KOPT-K1 (cell line): ENCODE measurements around the gene ANKK1.

Experiments
- H3K27ac ChIP-seq: fragments of 200-600 bp; sonication (generic); 2 replicates; pipeline ENCODE4 v1.5.1; 2016; ENCODE audit warnings: antibody characterized with exemption, mild to moderate bottlenecking, low read depth, low read length; ENCODE audit not compliant: poor library complexity, severe bottlenecking
- H3K36me3 ChIP-seq: fragments of 200-600 bp; sonication (generic); 2 replicates; pipeline ENCODE4 v1.5.1; 2017; ENCODE audit warnings: antibody characterized with exemption, mild to moderate bottlenecking, low read length, moderate library complexity; ENCODE audit not compliant: insufficient read depth
- H3K9me3 ChIP-seq: fragments of 200-600 bp; sonication (generic); 2 replicates; pipeline ENCODE4 v1.5.1; 2017; ENCODE audit warnings: antibody characterized with exemption, low read length, mild to moderate bottlenecking; ENCODE audit not compliant: insufficient read depth, poor library complexity, severe bottlenecking

Gene ANKK1

DNA sequence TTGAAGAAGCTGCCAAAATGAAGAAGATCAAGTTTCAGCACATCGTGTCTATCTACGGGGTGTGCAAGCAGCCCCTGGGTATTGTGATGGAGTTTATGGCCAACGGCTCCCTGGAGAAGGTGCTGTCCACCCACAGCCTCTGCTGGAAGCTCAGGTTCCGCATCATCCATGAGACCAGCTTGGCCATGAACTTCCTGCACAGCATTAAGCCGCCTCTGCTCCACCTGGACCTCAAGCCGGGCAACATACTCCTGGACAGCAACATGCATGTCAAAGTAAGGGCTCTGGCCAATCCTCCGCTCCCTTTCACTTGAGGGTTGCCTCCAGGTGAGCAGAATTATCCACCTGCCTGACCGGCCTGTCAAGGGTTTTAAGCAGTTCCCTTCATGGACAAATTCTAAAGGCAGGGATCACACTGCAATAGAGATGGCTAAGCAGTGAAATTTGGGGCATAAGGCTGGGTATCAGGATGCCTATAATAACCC, 6.0 kb downstream of the ANKK1 start:
- Histone ChIP-seq H3K27ac (no peak overlapping the region), H3K9me3 (no peaks in the 10 kb centered on the region), H3K36me3 (no peaks in the 10 kb centered on the region)

DNA sequence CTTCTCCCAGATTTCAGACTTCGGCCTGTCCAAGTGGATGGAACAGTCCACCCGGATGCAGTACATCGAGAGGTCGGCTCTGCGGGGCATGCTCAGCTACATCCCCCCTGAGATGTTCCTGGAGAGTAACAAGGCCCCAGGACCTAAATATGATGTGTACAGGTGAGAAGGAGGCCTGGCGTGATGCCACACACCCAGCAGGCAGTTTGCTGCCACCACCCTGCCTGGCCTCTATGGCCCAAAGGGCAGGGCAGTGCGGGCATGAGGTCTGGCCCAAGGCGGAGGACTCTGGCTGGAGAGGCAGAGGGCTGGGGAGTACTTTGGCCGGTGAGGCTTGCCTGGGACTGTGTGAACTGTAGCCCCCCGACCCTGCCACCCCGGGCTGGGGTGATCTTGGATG, 7.3 kb downstream of the ANKK1 start:
- H3K9me3 ChIP-seq, result no peaks in the 10 kb centered on the region
- no peaks in the 10 kb centered on the region for H3K36me3 ChIP-seq
- H3K27ac ChIP-seq, result no peak overlapping the region

DNA sequence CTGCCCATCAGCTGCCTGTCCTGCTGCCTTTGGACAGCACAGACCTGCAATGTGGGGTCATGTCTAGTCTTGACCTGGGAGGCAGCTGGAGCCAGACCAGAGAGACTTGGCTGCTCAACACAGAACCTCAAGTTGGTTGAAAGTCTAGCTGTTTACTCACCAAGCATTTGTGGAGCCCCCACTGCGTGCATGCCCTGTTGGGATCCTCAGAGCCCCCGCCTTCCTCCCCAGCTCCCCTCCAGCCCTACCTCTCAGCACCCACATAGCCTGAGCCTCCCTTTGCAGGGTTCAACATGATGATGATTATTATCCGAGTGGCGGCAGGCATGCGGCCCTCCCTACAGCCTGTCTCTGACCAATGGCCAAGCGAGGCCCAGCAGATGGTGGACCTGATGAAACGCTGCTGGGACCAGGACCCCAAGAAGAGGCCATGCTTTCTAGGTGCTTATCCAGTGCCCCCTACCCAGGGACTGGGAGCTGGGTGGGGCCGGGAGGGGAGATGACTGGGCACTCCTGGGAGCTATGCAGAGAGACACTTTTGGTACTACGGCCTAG, 8.3 kb downstream of the ANKK1 start:
- no peak overlapping the region for H3K27ac ChIP-seq
- no peaks in the 10 kb centered on the region for H3K9me3 ChIP-seq
- H3K36me3 ChIP-seq, result no peaks in the 10 kb centered on the region

DNA sequence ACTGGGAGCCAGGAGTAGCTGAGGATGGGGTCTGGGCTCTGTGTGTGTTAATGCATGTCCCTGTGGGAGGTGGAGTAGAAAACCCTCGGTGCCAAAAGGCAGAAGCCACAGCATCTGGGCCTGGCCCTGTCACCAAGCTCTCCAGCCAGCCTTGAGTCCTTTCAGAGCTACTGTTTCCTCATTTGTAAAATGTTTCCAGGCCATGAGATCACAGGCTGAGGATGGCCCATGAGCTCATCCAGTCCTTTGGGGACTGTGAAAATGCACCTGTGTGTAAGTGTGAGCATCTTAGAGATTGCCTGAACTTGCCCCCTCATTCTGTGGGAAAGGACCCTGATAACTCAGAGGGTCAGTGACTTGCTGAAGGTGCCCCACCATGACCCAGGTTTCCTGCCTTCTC, 9.1 kb downstream of the ANKK1 start:
- Histone ChIP-seq H3K9me3 (no peaks in the 10 kb centered on the region), H3K36me3 (no peaks in the 10 kb centered on the region), H3K27ac (no peak overlapping the region)

DNA sequence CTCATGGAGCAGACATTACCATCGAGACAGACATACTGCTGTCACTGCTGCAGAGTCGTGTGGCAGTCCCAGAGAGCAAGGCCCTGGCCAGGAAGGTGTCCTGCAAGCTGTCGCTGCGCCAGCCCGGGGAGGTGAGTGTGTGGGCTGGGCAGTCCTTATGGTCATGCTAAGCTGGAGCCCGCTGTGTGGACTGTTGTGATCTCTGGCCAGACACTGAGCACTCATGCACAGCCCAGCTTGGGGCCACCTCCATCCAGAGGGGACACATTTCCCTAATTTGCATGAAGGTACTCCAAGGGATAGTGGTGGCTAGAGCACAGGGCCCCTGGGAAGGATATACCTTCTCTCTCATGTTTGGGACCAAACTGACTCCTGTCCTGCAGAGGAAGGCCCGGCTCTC, 9.6 kb downstream of the ANKK1 start:
- Histone ChIP-seq H3K27ac (no peak overlapping the region), H3K36me3 (no peaks in the 10 kb centered on the region), H3K9me3 (no peaks in the 10 kb centered on the region)

DNA sequence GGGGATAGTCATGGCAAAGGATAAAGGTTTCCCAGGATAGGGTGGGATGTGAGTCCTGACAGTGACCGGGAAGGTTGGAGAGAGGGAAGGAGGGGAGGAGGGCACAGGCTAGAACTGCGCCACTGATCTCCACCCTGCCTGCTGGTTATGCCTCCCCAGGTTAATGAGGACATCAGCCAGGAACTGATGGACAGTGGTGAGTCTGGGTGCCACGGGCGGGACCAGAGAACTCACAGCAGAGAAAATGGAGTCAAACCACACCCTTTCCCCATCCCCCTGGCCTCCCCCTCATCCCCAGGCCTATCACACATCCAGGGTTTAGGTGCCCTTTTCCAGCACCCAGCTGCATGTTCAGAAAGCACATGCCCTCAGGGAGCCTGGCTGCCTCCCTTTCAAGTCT, 10.2 kb downstream of the ANKK1 start:
- Histone ChIP-seq H3K27ac (no peak overlapping the region), H3K9me3 (no peaks in the 10 kb centered on the region)

DNA sequence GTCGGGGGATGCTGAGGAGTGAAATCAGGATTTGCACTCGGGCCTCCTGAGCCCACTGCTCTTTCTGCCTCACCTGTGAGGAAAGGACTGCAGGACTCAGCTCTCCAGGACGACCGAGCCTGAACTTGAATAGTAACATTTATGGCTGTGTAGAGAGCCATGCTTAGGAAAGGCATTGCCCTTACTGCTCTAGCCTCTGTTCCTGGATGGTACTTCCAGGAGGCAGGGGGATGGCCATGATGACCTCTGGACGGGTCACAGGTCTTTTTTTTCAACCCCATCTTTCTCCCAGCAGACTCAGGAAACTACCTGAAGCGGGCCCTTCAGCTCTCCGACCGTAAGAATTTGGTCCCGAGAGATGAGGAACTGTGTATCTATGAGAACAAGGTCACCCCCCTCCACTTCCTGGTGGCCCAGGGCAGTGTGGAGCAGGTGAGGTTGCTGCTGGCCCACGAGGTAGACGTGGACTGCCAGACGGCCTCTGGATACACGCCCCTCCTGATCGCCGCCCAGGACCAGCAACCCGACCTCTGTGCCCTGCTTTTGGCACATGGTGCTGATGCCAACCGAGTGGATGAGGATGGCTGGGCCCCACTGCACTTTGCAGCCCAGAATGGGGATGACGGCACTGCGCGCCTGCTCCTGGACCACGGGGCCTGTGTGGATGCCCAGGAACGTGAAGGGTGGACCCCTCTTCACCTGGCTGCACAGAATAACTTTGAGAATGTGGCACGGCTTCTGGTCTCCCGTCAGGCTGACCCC, 11.3 kb downstream of the ANKK1 start:
- H3K9me3 ChIP-seq, result no peaks in the 10 kb centered on the region
- H3K27ac ChIP-seq, result no peak overlapping the region
- H3K36me3 ChIP-seq, result no peaks in the 10 kb centered on the region

More for the DNA sequence above, 10.2 kb downstream of the ANKK1 start:
- no peaks in the 10 kb centered on the region for H3K36me3 ChIP-seq

DNA sequence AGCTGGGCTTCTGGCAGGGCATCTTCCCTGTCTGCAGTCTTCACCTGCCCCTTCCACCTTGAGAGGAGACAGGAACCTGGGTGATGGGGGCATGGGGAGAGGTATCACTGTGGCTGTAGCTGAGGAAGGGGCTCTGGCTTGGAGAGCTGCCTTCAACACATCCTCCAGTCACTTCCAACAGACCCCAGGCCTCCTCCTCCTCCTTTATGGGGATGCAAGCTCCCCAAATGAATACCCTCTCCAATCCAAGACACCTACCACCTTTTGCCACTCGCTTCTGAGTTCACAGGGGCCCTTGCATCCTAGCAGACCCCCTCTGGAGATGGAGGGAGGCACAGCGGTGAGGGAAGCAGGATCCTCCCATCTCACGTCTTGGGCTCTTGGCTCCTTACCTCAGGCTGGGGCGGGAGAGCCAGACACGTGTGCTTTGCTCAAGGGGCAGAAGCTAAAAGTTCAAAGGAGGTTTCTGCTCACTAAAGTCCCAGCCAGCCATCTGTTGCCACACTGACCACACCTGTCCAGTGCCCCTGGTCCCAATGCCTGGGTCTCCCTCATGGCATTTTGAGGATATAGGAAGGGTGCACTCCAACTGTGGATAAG, 13.2 kb downstream of the ANKK1 start:
- no peaks in the 10 kb centered on the region for H3K9me3 ChIP-seq
- H3K27ac ChIP-seq, result no peak overlapping the region
- no peaks in the 10 kb centered on the region for H3K36me3 ChIP-seq

DNA sequence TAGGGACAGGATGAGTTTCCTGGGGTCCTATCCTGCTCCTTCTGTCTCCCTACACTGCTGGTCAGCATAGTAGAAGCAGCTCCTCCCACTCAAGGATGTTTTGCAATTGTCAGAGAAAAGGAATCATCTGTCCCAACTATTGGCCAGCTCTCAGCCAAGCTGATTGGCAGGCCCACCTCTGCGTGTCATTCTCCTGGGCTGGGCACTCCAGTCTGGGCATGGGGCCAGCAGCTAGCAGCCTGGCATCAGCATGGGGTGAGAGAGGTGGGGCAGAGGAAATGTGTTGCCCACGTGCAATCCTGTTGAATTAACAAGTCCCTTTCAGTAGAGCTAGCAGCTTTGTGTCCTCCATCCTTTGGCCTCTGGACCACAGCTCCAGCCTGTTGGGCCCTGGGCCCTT, 14.1 kb downstream of the ANKK1 start:
- H3K27ac ChIP-seq, result no peak overlapping the region
- H3K36me3 ChIP-seq, result no peaks in the 10 kb centered on the region
- no peaks in the 10 kb centered on the region for H3K9me3 ChIP-seq

DNA sequence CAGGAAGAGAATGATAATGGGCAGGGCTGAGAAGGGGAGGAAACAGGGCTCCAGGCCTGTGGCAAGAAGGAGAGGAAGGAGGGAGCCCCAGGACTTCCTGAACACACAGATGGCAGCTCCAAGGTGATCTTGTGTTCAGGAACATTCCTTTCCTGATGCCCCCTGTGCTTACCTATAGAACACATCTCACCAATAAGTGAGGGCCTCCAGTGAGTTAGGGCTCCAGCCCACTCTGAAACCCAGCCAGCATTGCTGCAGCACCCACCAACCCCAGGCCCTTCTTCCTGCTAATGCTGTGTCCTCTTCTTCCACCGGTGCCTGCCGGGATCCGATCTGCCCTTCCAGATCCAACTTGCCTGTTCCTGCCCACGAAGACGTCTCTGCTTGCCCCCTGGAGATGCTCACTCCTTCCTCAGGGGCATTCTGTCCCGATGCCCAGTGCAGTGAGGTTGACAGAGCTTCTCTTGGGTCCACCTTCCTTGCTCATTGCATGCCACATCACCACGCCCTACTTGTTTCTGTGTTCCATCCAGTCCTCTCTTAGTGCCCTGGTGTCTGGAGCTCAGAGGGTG, 17.4 kb downstream of the ANKK1 start:
- Histone ChIP-seq H3K27ac (no peak overlapping the region), H3K36me3 (no peaks in the 10 kb centered on the region), H3K9me3 (no peaks in the 10 kb centered on the region)

DNA sequence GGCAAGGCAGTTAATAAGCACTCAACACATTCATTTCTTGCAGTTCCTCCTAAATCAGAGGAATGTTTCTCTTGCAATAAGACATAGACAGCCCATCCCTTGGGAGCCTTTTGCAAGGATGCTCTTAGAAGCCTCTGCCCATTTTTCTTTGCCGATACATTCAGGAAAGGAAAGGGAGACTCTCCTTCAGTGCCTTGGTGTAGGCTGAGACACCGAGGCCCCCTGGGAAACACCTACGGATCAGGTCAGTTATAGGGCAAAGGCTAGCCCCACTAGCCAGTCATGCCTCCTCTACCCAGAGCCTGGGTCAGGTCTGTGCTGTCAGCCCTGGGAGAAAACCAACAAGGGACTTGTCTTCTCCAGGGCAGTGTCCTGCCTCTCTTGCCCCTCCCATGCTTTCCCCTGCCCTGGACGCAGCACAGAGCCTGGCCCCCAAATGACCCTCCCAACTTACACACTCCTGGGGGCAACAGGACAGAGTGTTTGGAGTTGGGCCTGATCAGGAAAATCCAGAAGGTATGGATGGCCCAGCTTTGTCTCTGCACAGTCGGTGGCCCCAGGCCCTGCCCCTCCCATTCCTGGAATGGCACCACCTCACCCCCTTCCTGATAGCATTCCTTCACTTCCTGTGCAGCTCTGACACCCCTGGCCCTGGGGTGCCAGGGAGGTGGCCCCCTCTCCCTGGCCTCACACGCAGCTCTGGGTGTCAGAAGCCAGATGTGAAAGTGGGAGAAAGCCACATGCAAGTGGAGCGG, 18.3 kb downstream of the ANKK1 start:
- H3K9me3 ChIP-seq, result no peaks in the 10 kb centered on the region
- H3K36me3 ChIP-seq, result no peaks in the 10 kb centered on the region
- H3K27ac ChIP-seq, result no peak overlapping the region

DNA sequence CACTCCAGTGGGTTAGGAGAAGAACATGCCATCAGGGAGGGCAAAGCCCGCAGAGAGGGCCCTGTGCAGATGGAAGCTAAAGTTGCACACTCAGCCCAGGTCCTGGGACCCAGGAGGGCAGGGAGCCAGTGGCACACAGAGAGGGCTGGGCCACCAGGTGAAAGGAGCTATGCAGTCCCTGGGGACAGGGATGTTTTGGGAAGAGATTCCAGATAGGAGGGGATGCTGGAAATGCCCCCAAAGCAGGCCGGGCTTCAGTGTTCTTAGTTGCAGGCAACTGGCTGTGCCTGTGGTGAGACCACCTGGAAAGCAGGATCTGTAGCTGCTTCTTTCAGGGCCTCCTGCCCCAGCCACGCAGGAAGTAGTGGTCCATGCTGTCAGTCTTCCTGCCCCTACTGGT, 19.6 kb downstream of the ANKK1 start:
- Histone ChIP-seq H3K27ac (no peak overlapping the region), H3K36me3 (no peaks in the 10 kb centered on the region)

DNA sequence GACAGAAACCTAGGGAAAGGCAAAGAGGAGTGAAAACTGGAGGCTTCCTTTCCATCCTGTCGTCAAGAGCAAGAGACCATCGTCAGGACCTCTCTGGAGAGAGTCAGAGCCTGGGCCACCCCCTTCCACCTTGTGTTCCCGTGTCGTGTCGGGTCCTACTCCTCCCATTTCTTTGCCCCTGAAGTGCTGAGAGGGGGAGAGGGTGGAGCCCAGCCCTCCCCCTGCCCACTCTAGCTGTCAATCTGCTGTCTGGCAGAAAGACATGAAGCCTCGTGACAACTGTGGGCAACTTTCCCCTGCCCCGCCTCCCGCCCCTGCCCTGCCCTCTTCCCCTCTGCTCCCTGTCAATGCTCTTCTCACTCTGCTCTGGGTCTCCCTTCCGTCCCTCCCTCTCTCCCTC, 20.6 kb downstream of the ANKK1 start:
- Histone ChIP-seq H3K36me3 (no peaks in the 10 kb centered on the region), H3K9me3 (no peaks in the 10 kb centered on the region), H3K27ac (no peak overlapping the region)

More for the DNA sequence above, 19.6 kb downstream of the ANKK1 start:
- no peaks in the 10 kb centered on the region for H3K9me3 ChIP-seq

DNA sequence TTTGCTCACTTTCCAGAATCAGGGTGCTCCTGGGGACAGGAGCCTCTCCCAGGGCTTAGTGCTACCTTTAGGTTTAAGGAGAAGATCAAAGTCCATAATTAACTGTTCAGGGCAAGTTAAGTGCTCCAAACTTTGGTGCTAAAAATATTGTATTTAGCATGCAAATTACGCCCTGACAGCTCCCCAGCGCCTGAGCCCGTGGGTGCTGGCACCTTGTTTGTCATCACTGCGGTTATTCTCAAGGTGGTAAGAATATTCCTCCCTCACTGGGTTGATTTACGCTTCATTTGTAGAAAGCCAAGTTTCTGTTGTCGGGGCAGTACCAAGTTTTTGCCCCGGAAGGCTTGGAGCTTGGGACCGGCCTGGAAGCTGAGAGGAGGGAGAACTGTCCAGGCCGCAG, 21.3 kb downstream of the ANKK1 start:
- H3K9me3 ChIP-seq, result no peaks in the 10 kb centered on the region
- no peak overlapping the region for H3K27ac ChIP-seq
- H3K36me3 ChIP-seq, result no peaks in the 10 kb centered on the region

DNA sequence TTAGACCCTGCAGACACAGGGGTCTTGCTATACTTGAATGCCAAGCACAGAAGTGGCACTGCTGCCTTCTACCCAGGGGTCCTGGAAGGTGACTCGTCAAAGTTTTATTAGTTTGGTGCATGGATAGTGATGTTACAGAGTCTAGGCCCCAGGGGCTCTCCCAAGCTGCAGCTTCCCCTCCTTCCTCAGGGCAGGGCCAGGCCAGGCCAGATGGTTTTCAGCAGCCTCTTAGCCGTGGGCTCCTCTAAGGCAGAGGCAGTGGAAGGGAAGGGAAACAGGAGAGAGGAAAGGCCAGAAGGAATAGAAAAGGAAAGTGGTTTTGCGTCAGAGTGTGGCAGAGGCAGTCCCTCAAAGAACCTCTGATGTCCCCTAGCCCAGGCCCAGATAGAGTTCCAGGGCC, 21.9 kb downstream of the ANKK1 start:
- H3K27ac ChIP-seq, result no peak overlapping the region
- H3K9me3 ChIP-seq, result no peaks in the 10 kb centered on the region
- H3K36me3 ChIP-seq, result no peaks in the 10 kb centered on the region
